Stimulated activated naive CD8-positive, alpha-beta T cell treated with anti-CD3 and anti-CD28 coated beads, Interleukin-15, amount 100 ng/mL, for 72 hours (primary cell): ENCODE data around the gene CIBAR2.

Experiments used
- ATAC-seq: fragments of 150-1000 bp; cut with Tn5 transposase; 2 replicates; pipeline ENCODE4 v1.10.0; 2021; ENCODE audit warnings: mild to moderate bottlenecking, moderate library complexity
- DNase-seq, 2 donors: peaks; one replicate each; pipeline ENCODE4 v3.0.0; 2021 to 2022
- H3K27ac Mint-ChIP-seq, 2 donors: one replicate each; pipeline ENCODE4 v1.8.0; 2022; ENCODE audit warnings: mild to moderate bottlenecking in 2 of 2, mixed read lengths in 2 of 2, moderate library complexity in 2 of 2
- H3K27me3 Mint-ChIP-seq: one replicate; pipeline ENCODE4 v1.8.0; 2022; ENCODE audit warnings: mixed read lengths
- H3K4me1 Mint-ChIP-seq: one replicate; pipeline ENCODE4 v1.8.0; 2022; ENCODE audit warnings: mild to moderate bottlenecking, mixed read lengths
- H3K4me3 Mint-ChIP-seq, 2 donors: one replicate each; pipeline ENCODE4 v1.8.0; 2022; ENCODE audit warnings: mild to moderate bottlenecking in 2 of 2, mixed read lengths in 2 of 2, moderate library complexity in 1 of 2
- H3K9me3 Mint-ChIP-seq, 2 donors: one replicate each; pipeline ENCODE4 v1.8.0; 2022; ENCODE audit warnings: mixed read lengths in 2 of 2

Gene CIBAR2

GRCh38 chr16:85148931-85149330 lies 36.7 kb upstream of the CIBAR2 start:
- H3K4me3 Mint-ChIP-seq: no peak overlapping the region
- no peak for ATAC-seq
- H3K9me3 Mint-ChIP-seq: no peaks in the 10 kb centered on the region
- H3K27me3 Mint-ChIP-seq: no peaks in the 10 kb centered on the region
- H3K27ac Mint-ChIP-seq: no peak overlapping the region
- no peak for DNase-seq
- no peaks in the 10 kb centered on the region for H3K4me1 Mint-ChIP-seq

GRCh38 chr16:85146922-85147651 lies 34.8 kb upstream of the CIBAR2 start:
- Mint-ChIP-seq H3K4me3 (no peak overlapping the region), H3K27ac (no peak overlapping the region), H3K9me3 (no peaks in the 10 kb centered on the region), H3K4me1 (no peaks in the 10 kb centered on the region), H3K27me3 (no peaks in the 10 kb centered on the region)
- DNase-seq (no peak), ATAC-seq (no peak)

GRCh38 chr16:85146532-85146797 lies 34.2 kb upstream of the CIBAR2 start:
- Mint-ChIP-seq H3K4me1 (no peaks in the 10 kb centered on the region), H3K27ac (no peak overlapping the region), H3K27me3 (no peaks in the 10 kb centered on the region), H3K4me3 (no peak overlapping the region), H3K9me3 (no peaks in the 10 kb centered on the region)
- ATAC-seq (no peak), DNase-seq (no peak)

GRCh38 chr16:85145734-85146531 lies 33.7 kb upstream of the CIBAR2 start:
- Mint-ChIP-seq H3K4me1 (no peaks in the 10 kb centered on the region), H3K9me3 (no peaks in the 10 kb centered on the region), H3K4me3 (no peak overlapping the region), H3K27me3 (no peaks in the 10 kb centered on the region), H3K27ac (no peak overlapping the region)
- DNase-seq (no peak), ATAC-seq (no peak)

- DNase-seq (no peak), ATAC-seq (no peak)
- no peaks in the 10 kb centered on the region for H3K27me3 Mint-ChIP-seq
- no peak overlapping the region for H3K4me3 Mint-ChIP-seq
- H3K27ac Mint-ChIP-seq: peak overlapping the region in 1 of 2 donors; percentile 65
- H3K4me1 Mint-ChIP-seq: no peaks in the 10 kb centered on the region
- H3K9me3 Mint-ChIP-seq: no peaks in the 10 kb centered on the region
Observed at GRCh38 chr16:85145188-85145587, 32.9 kb upstream of the CIBAR2 start.

- Mint-ChIP-seq H3K27me3 (peaks cover 5% of the 10 kb centered on the region), H3K9me3 (no peaks in the 10 kb centered on the region), H3K4me1 (no peaks in the 10 kb centered on the region), H3K4me3 (no peak overlapping the region), H3K27ac (no peak overlapping the region)
- ATAC-seq (peak; percentile 28), DNase-seq (no peak)
Observed at GRCh38 chr16:85144026-85144915, 32.0 kb upstream of the CIBAR2 start.

- H3K4me3 Mint-ChIP-seq: no peak overlapping the region
- H3K27me3 Mint-ChIP-seq: peaks cover 20% of the 10 kb centered on the region
- no peak overlapping the region for H3K27ac Mint-ChIP-seq
- DNase-seq (no peak), ATAC-seq (no peak)
- peaks cover 9% of the 10 kb centered on the region for H3K4me1 Mint-ChIP-seq
- no peaks in the 10 kb centered on the region for H3K9me3 Mint-ChIP-seq
Observed at GRCh38 chr16:85142771-85143211, 30.5 kb upstream of the CIBAR2 start.

- no peak for ATAC-seq
- peaks cover 27% of the 10 kb centered on the region for H3K27me3 Mint-ChIP-seq
- peaks cover 15% of the 10 kb centered on the region for H3K4me1 Mint-ChIP-seq
Observed at GRCh38 chr16:85142129-85142513, 29.8 kb upstream of the CIBAR2 start.

GRCh38 chr16:85141491-85142128 lies 29.3 kb upstream of the CIBAR2 start:
- peaks cover 20% of the 10 kb centered on the region for H3K4me1 Mint-ChIP-seq

More at GRCh38 chr16:85142129-85142513, 29.8 kb upstream of the CIBAR2 start:
- Mint-ChIP-seq H3K27ac (no peak overlapping the region), H3K4me3 (no peak overlapping the region), H3K9me3 (no peaks in the 10 kb centered on the region)
- DNase-seq: no peak

GRCh38 chr16:85140455-85141012 lies 28.3 kb upstream of the CIBAR2 start:
- Mint-ChIP-seq H3K4me1 (peaks cover 30% of the 10 kb centered on the region), H3K4me3 (no peak overlapping the region), H3K9me3 (no peaks in the 10 kb centered on the region), H3K27me3 (peaks cover 43% of the 10 kb centered on the region), H3K27ac (no peak overlapping the region)
- no peak for ATAC-seq
- DNase-seq: no peak

More at GRCh38 chr16:85141491-85142128, 29.3 kb upstream of the CIBAR2 start:
- Mint-ChIP-seq H3K4me3 (no peak overlapping the region), H3K27ac (no peak overlapping the region), H3K27me3 (peaks cover 32% of the 10 kb centered on the region), H3K9me3 (no peaks in the 10 kb centered on the region)
- no peak for ATAC-seq
- DNase-seq: no peak

GRCh38 chr16:85139881-85140339 lies 27.6 kb upstream of the CIBAR2 start:
- peaks cover 30% of the 10 kb centered on the region for H3K4me1 Mint-ChIP-seq

GRCh38 chr16:85138825-85139627 lies 26.8 kb upstream of the CIBAR2 start:
- Mint-ChIP-seq H3K4me3 (no peak overlapping the region), H3K27me3 (peaks cover 43% of the 10 kb centered on the region), H3K27ac (no peak overlapping the region), H3K9me3 (no peaks in the 10 kb centered on the region), H3K4me1 (peaks cover 30% of the 10 kb centered on the region)
- ATAC-seq: no peak
- no peak for DNase-seq

More at GRCh38 chr16:85139881-85140339, 27.6 kb upstream of the CIBAR2 start:
- peaks cover 43% of the 10 kb centered on the region for H3K27me3 Mint-ChIP-seq
- no peaks in the 10 kb centered on the region for H3K9me3 Mint-ChIP-seq
- no peak for DNase-seq
- H3K4me3 Mint-ChIP-seq: no peak overlapping the region
- H3K27ac Mint-ChIP-seq: no peak overlapping the region
- no peak for ATAC-seq

GRCh38 chr16:85138073-85138824 lies 26.0 kb upstream of the CIBAR2 start:
- no peaks in the 10 kb centered on the region for H3K9me3 Mint-ChIP-seq
- peak overlapping the region in 1 of 2 donors; percentile 21 for H3K27ac Mint-ChIP-seq
- peaks cover 30% of the 10 kb centered on the region for H3K4me1 Mint-ChIP-seq
- H3K4me3 Mint-ChIP-seq: no peak overlapping the region
- peaks cover 43% of the 10 kb centered on the region for H3K27me3 Mint-ChIP-seq
- ATAC-seq (no peak), DNase-seq (no peak)
